HG02798 (cell line): ENCODE data around the gene TPM3.
A peak's percentile ranks its signal among the peaks of the same experiment; 100 is the strongest.
"Not testable (repeated sequence)": the region's sequence is repeated elsewhere in the genome, so short reads cannot be mapped to it uniquely, and the experiment has no call there.

Source experiments
- ATAC-seq: cut with Tn5 transposase; IDR thresholded peaks from one replicate; pipeline ENCODE4 v1.9.1; 2021; ENCODE audit warnings: mild to moderate bottlenecking; ENCODE audit not compliant: unreplicated experiment, poor library complexity

The TPM3 gene

DNA sequence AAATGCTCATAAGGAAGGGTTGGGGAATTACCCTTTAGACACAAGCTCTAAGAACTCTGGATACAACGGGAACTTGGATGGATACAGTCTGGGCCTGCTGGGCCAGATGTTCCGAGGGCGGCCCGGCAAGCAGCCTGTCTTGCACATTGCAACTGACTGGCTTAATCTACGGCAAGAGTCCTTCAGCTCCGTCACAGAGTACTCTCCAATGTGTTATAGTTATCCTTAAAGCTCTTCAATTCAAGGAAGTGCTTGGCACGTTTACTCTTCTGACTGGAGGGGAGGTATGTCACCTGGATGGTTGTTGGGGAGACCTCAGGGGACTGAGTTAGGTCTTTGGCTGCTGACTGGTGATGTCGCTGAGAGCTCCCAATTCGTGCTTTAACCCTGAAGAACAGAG is 15.4 kb upstream of the TPM3 start:
- no peak for ATAC-seq

GRCh38 chr1:154206196-154206595 is 14.3 kb upstream of the TPM3 start, which contains the start of gene CFAP141:
Gene CFAP141 (minus strand): TSS chr1:154206333. CDS start chr1:154206307, 26 bp downstream.
- ATAC-seq: no peak

GRCh38 chr1:154205778-154206177 is 13.9 kb upstream of the TPM3 start:
- ATAC-seq: not testable (repeated sequence)

DNA sequence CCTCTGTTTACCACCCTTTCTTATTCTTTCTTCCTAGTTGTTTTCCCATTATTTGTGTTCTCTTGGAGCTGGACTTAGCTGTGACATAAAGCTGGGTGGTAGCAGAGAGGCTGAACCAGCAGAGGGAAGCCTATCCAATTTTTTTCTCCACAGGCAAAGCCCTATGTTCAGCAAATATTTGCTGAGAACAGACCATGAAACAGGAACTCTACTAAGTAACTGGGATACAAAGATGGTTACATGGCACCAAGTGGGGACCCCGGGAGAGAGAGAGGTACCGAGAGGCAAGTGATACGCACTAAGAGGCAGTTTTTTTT is 7.6 kb upstream of the TPM3 start:
- no peak for ATAC-seq

DNA sequence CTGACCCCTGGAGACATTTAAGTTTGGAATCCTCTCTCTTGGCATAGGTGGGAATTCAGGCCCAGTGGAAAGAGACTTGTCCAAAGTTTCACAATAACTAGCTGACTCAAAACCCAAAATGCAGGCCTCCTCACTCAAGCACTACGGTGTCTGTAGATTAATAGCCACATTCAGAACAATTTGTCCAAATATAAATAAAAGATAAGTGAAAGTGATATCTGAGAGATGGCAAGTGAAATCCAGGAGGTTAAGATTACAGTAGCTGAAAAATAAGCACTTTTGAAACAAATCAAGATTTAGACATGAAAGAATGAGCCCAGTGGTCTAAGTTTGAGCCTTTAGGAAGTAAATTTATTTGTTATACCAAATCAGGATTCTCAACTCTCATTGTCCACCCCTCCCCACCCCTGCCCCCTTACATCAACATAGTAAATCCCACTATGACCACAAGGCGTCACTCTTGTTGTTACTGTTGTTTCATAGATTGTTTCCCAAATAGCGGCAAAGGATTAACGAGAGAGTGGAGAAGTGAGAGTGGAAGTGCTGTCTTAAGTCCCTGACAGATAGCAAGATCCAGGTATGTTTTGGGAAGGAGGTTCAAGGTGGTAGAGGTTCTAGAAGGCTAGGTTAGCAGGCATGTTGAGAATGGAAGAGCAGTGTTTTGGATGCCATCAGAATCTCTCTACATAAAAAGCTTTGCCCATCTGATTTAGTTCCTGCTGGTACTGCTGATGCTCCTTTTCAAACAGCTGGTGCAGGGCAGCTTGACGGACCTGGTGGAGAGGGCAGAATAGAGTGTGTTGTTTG is 7.1 kb upstream of the TPM3 start:
- ATAC-seq: no peak

DNA sequence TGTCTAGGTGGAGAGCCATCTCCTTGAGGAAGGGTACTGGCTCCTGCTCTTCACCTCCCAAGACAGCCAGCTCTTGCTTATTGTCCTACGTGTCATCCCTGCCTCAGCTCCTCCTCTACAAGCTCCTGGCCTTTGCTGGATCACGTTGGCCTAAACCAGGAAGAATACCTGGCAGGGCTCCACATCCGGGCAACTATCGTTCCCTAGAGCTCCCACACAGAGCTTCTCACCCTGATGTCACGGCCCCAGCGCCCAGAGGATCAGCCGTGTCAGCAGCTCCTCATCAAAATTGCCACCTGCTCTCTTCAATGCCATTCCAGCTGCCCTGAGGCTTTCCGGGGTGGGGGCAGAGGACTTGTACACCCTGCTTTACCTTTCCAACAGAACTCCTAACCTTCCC is 1.9 kb upstream of the TPM3 start:
- no peak for ATAC-seq

- no peak for ATAC-seq
Measured at GRCh38 chr1:154192476-154192875, 576 bp upstream of the TPM3 start.

GRCh38 chr1:154190550-154190949 is 1.4 kb downstream of the TPM3 start:
- no peak for ATAC-seq

DNA sequence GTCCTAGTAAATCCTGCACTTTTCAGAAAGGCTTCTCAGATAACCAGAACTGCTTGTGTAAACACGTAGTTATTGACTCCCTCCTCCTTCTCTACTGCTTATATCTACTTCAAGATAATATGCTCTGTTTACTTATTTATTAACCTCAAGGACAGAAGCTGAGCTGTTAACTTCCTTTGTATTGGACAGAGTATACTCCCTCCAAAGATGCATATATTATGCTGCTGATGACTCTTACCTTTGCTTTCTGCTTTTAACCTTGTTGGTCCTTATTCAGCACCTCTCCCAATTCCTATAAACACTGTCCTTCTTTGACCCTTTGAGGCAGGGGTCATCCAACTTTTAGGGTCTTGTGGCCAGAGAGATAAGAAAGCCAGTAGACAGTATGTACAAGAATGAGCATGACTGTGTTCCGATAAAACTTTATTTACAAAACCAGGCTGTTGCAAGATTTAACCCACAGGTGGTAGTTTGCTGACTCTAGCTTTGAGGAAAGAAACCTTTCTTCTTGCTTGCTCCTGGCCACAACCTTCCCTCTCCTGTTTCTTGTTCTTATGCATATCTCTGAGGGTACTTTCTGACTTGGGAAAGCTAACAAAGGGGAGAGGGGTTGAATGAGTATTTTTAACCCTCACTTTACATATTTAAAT is 4.9 kb downstream of the TPM3 start:
- ATAC-seq: no peak

GRCh38 chr1:154186177-154186576 is 5.7 kb downstream of the TPM3 start:
- ATAC-seq: no peak

GRCh38 chr1:154183046-154183915 is 8.6 kb downstream of the TPM3 start:
- peak; percentile 85 for ATAC-seq

- peak; percentile 64 for ATAC-seq
Measured at GRCh38 chr1:154182344-154183045, 9.4 kb downstream of the TPM3 start.

DNA sequence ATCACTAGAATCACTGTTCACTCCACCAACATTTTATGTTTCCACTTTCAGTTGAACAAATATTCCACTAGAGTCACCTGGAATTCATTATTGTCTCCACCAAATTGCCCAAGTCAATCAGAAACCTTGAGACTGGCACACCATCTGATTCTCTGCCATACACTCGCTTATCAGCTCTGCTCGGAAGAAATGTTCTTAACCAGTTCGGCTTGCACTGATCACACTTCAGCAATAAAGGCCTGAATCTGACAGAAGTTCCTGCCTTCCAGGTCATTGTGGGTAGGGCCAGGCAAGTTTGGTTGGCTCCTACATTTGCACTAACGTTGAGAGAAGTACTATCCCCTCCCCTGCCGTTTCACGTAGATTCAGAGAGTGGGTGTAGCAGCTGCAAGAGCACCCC is 10.0 kb downstream of the TPM3 start:
- ATAC-seq: no peak

DNA sequence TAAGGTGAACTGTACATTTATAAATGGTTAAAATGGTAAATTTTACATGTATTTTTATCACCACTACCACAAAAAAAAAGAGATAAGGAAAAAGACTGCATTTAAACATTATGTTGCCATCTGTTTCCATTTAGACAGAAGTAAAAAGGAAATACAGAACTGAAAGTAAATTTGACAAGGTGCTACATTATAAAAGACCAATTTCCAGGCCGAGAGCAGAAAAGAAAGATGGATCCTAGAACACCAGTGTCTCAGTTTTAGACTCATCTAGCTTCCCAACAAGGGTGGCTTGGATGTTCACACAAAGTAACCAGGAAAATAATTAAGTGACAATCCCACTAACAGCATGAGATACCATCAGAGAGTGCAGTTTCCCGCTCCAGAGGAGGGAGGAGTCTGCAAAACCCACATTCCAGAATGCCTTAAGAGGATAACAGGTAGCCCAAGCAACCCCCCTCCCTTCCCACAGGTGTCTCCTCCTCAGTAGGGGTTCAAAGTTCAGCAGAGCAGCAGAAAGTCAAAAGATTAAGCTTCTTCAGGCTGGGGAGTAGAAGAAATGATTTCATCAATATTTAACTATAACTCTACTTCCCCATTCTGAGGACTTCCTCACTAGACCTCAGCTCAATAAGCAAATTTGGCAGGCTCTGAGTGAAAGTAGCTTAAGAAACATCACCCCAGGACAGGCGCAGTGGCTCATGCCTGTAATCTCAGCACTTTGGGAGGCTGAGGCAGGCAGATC is 11.8 kb downstream of the TPM3 start:
- ATAC-seq: no peak

- no peak for ATAC-seq
Measured at GRCh38 chr1:154178911-154179811, 12.7 kb downstream of the TPM3 start.

DNA sequence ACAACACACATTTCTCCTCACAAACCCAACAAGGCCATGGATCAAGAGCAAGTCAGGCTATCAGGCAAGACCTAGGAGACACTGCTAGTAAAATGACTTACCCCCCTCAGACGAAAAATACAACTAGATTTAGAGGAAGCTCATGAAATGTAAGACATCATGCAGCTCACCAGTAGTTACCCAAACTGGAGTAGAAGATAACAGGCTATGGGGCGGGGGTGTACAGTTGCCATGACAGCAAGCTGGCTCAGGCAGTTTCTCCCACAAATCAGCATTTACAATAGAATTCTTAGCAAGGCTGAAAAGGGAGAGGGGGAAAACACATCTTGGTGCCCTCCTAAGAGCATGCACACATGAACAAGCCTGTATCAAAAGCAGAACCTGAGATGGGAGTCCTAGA is 13.9 kb downstream of the TPM3 start:
- ATAC-seq: no peak

GRCh38 chr1:154176337-154176736 is 15.6 kb downstream of the TPM3 start:
- no peak for ATAC-seq

GRCh38 chr1:154174654-154175053 is 17.2 kb downstream of the TPM3 start:
- peak; percentile 57 for ATAC-seq

GRCh38 chr1:154171880-154172279 is 20.0 kb downstream of the TPM3 start:
- ATAC-seq: no peak
